A549 (cell line): ENCODE results near the gene HMOX1. TPM values are rescaled to one million over a fixed set of nuclear protein-coding genes. Genes with fewer than 3 reads are reported as not detected.

ENCODE experiments used
- ATAC-seq, 2 experiments: fragments of 200-7000 bp in 1 of 2; fragments of >200 bp in 1 of 2; cut with Nextera tagmentation in 1 of 2; cut with Tn5 transposase in 1 of 2; 3 replicates each; pipeline versions ENCODE4 v1.8.0 to v1.9.1; 2018 to 2020; ENCODE audit warnings: mild to moderate bottlenecking in 1 of 2, moderate library complexity in 1 of 2
- CTCF ChIA-PET: fragments of 300-600 bp; sonication (Branson Sonifier 250); formaldehyde crosslinking; extraction: SDS; loops from one replicate; lab custom pipeline; 2021; ENCODE audit warnings: antibody characterized with exemption, inconsistent platforms; lab: Yijun Ruan, JAX
- POLR2A ChIA-PET: fragments of 350-600 bp; formaldehyde crosslinking; extraction: SDS; loops from one replicate; lab custom pipeline; 2021; ENCODE audit warnings: antibody characterized with exemption, inconsistent platforms; lab: Yijun Ruan, JAX
- DNase-seq, 2 experiments: peaks; one replicate each; pipeline versions ENCODE4 v3.0.0 to v3.0.0-alpha.2; 2011 to 2016; ENCODE audit warnings: low read depth in 1 of 2, low spot score in 1 of 2
- FAIRE-seq: peaks from 2 replicates; lab custom pipeline; 2011; peaks lifted over from hg19 to GRCh38; lab: Jason Lieb, UNC
- H3K27ac ChIP-seq, 2 experiments: fragments of >200 bp; sonication (Bioruptor Twin); formaldehyde crosslinking; 3 replicates each; pipeline ENCODE4 v1.5.1; 2016 to 2017
- H3K4me1 ChIP-seq: fragments of >200 bp; sonication (Bioruptor Twin); formaldehyde crosslinking; 3 replicates; pipeline ENCODE4 v1.6.1; 2016
- H3K4me2 ChIP-seq: fragments of >200 bp; sonication (Bioruptor Twin); formaldehyde crosslinking; 3 replicates; pipeline ENCODE4 v1.6.1; 2016
- H3K4me3 ChIP-seq: fragments of >200 bp; sonication (Bioruptor Twin); formaldehyde crosslinking; 3 replicates; pipeline ENCODE4 v1.5.1; 2016
- H3K9me3 ChIP-seq: fragments of >200 bp; sonication (Bioruptor Twin); formaldehyde crosslinking; 3 replicates; pipeline ENCODE4 v1.6.1; 2016
- BHLHE40 ChIP-seq: IDR thresholded peaks from 2 replicates; pipeline ENCODE4 v1.6.1; 2012; ENCODE audit warnings: low read depth, low read length, inconsistent platforms
- CBX2 ChIP-seq: fragments of 200-600 bp; sonication (generic); IDR thresholded peaks from 2 replicates; pipeline ENCODE4 v1.6.1; 2016; ENCODE audit warnings: low read depth, mild to moderate bottlenecking, borderline replicate concordance
- CBX8 ChIP-seq: fragments of 200-600 bp; sonication (generic); IDR thresholded peaks from 2 replicates; pipeline ENCODE4 v1.6.1; 2016
- CHD2 ChIP-seq: fragments of 150-350 bp; IDR thresholded peaks from 2 replicates; pipeline ENCODE4 v1.6.1; 2014; ENCODE audit warnings: low read length; ENCODE audit not compliant: partially characterized antibody
- EHF ChIP-seq: fragments of 250-450 bp; sonication (Bioruptor Pico); IDR thresholded peaks from 2 replicates; pipeline ENCODE4 v1.5.0; 2020; ENCODE audit warnings: mild to moderate bottlenecking
- EP300 ChIP-seq, 2 experiments: fragments of >200 bp; sonication (Bioruptor Twin); formaldehyde crosslinking; IDR thresholded peaks; 2 replicates in 1 of 2; 3 replicates in 1 of 2; pipeline ENCODE4 v1.6.1; 2016 to 2017
- ESRRA ChIP-seq: fragments of 150-350 bp; IDR thresholded peaks from 2 replicates; pipeline ENCODE4 v1.6.1; 2014; ENCODE audit warnings: mild to moderate bottlenecking, low read length, borderline replicate concordance
- FOSB ChIP-seq: fragments of 250-450 bp; sonication (Bioruptor Pico); IDR thresholded peaks from 2 replicates; pipeline ENCODE4 v1.5.0; 2020; ENCODE audit warnings: mild to moderate bottlenecking, moderate library complexity
- FOSL2 ChIP-seq, 2 experiments: fragments of 450-650 bp in 1 of 2; fragments of >200 bp in 1 of 2; sonication (Bioruptor Twin) in 1 of 2; formaldehyde crosslinking; IDR thresholded peaks; 2 replicates each; pipeline versions ENCODE4 v1.5.0 to v1.6.1; 2016 to 2020; ENCODE audit warnings: mild to moderate bottlenecking in 1 of 2, moderate library complexity in 1 of 2
- HEYL ChIP-seq: fragments of 250-450 bp; sonication (Bioruptor Pico); IDR thresholded peaks from 2 replicates; pipeline ENCODE4 v1.8.0; 2021; ENCODE audit warnings: mild to moderate bottlenecking, moderate library complexity
- HOXA7 ChIP-seq: fragments of 250-450 bp; sonication (Bioruptor Pico); IDR thresholded peaks from 2 replicates; pipeline ENCODE4 v1.5.0; 2020; ENCODE audit warnings: mild to moderate bottlenecking, moderate library complexity
- JUN ChIP-seq, 2 experiments: fragments of >200 bp; sonication (Bioruptor Twin); formaldehyde crosslinking; IDR thresholded peaks; 2 replicates in 1 of 2; 3 replicates in 1 of 2; pipeline ENCODE4 v1.6.1; 2016 to 2017
- KDM1A ChIP-seq: fragments of 200-600 bp; sonication (generic); IDR thresholded peaks from 2 replicates; pipeline ENCODE4 v1.6.1; 2016; ENCODE audit warnings: low read depth, mild to moderate bottlenecking
- MAZ ChIP-seq: fragments of 150-350 bp; IDR thresholded peaks from 2 replicates; pipeline ENCODE4 v1.6.1; 2014; ENCODE audit warnings: antibody characterized with exemption, low read depth, low read length, borderline replicate concordance
- MYC ChIP-seq: IDR thresholded peaks from 2 replicates; pipeline ENCODE4 v1.6.1; 2012; ENCODE audit warnings: mild to moderate bottlenecking, inconsistent platforms, low read length, improper control_type of control experiment, borderline replicate concordance
- POLR2A ChIP-seq: IDR thresholded peaks from 2 replicates; pipeline ENCODE4 v1.6.1; 2012; ENCODE audit warnings: mild to moderate bottlenecking, low read length
- RFX5 ChIP-seq: fragments of 450-650 bp; IDR thresholded peaks from 2 replicates; pipeline ENCODE4 v1.7.1; 2014; ENCODE audit warnings: antibody characterized with exemption, mild to moderate bottlenecking, moderate library complexity
- TP53 ChIP-seq: fragments of 250-450 bp; sonication (Bioruptor Pico); IDR thresholded peaks from 2 replicates; pipeline ENCODE4 v1.5.0; 2021; ENCODE audit warnings: mild to moderate bottlenecking, moderate library complexity
- ZC3H11A ChIP-seq: fragments of 450-650 bp; IDR thresholded peaks from 2 replicates; pipeline ENCODE4 v1.6.1; 2014; ENCODE audit warnings: antibody characterized with exemption, mild to moderate bottlenecking
- ZFP36 ChIP-seq: fragments of 450-650 bp; IDR thresholded peaks from 2 replicates; pipeline ENCODE4 v1.6.1; 2014; ENCODE audit warnings: borderline replicate concordance; ENCODE audit not compliant: partially characterized antibody
- ZNF302 ChIP-seq: fragments of 250-450 bp; sonication (Bioruptor Pico); IDR thresholded peaks from 2 replicates; pipeline ENCODE4 v1.9.0; 2021; ENCODE audit warnings: inconsistent platforms, mild to moderate bottlenecking, moderate library complexity
- ZSCAN20 ChIP-seq: fragments of 250-450 bp; sonication (Bioruptor Pico); IDR thresholded peaks from 2 replicates; pipeline ENCODE4 v1.8.0; 2022; ENCODE audit warnings: mild to moderate bottlenecking, moderate library complexity
- WGBS: methylation state at CpG from one replicate; pipeline ENCODE4 v1.1.6; 2017; ENCODE audit errors: missing lambda C conversion rate; 5-methylcytosine and 5-hydroxymethylcytosine counted together
- polyA plus RNA-seq, 4 experiments: library from polyadenylated mRNA; depleted of rRNA in 3 of 4; stranded (reverse); fragments of >200 nt; fragmentation: RNase III in 1 of 4; extraction: RNeasy Plus Mini Kit Qiagen cat#74134 plus additional on column Dnase treatment in 1 of 4; gene quantifications; 2 replicates in 3 of 4; 3 replicates in 1 of 4; pipeline ENCODE4 v1.2.3, GENCODE V29; 2011 to 2017
- TF ChIP-seq, protein P1 (sequence below): IDR thresholded peaks from 2 replicates; pipeline ENCODE4 v1.6.1; 2012
- TF ChIP-seq, protein P2 (sequence below): fragments of >200 bp; sonication (Bioruptor Twin); formaldehyde crosslinking; IDR thresholded peaks from 3 replicates; pipeline ENCODE4 v1.6.1; 2016
- TF ChIP-seq, protein P3 (sequence below): fragments of 450-650 bp; IDR thresholded peaks from 2 replicates; pipeline ENCODE4 v1.6.1; 2014; ENCODE audit warnings: antibody characterized with exemption
- TF ChIP-seq, protein P4 (sequence below): fragments of >200 bp; sonication (Bioruptor Twin); formaldehyde crosslinking; IDR thresholded peaks from 2 replicates; pipeline ENCODE4 v1.6.1; 2016
- TF ChIP-seq, protein P5 (sequence below): fragments of 250-450 bp; sonication (Bioruptor Pico); IDR thresholded peaks from 2 replicates; pipeline ENCODE4 v1.5.0; 2020; ENCODE audit warnings: low read depth, mild to moderate bottlenecking, moderate library complexity

HMOX1 gene
- polyA plus RNA-seq, 2 of the 4 experiments (the other 2 are of a cell fraction): 97.7 to 506 TPM

DNA sequence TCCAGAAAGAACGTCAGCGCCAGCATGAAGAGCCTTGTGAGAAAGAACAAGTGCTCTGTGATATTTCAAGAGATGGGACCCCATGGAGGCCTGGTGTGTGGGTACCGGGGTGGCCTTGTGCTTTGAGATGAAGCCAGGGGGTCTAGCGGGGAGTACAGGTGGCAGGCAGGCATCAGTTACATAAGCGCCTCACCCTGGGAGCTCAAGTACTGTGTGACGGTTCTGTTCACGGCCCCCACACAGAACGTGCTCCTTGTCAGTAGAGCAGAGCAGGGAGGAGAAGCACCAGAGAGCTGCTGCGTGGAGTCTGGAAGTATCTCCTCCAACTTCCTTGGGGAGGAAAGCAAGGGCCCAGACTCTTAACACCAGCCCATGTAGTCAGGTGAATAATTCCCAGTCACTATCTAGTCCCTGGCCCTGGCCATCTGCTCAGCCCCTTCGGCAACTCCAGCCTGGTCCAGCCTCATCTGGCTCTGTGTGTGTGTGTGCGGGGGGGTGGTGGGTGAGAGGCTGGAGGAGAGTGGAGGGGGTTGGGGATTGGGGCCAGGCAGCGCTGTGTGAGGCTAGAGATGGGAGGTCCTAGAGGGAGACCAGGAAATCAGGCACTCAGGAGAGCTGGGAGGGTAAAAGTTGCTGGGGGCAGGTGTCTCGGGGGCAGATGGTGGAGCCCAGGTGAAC is 51.5 kb downstream of the HMOX1 start:
- ATAC-seq (no peak), FAIRE-seq (no peak), DNase-seq (no peak)
- H3K4me3 ChIP-seq: no peak overlapping the region
- ChIA-PET POLR2A (no interaction called here), CTCF (interaction anchor here (1.3 to 9.4 kb wide), 8 partner anchors 55 to 692 kb away, joined by 6 to 121 read pairs (median 16); partner anchors contain the start of gene MB)
- H3K4me1 ChIP-seq: peaks cover 11% of the 10 kb centered on the region
- H3K27ac ChIP-seq: peak overlapping the region in 1 of 2 experiments; percentile 85; a peak in 2 of 6 replicates
- H3K4me2 ChIP-seq: no peak overlapping the region
- H3K9me3 ChIP-seq: peaks cover 21% of the 10 kb centered on the region
- TF ChIP-seq HOXA7 (CRISPR knock-in tag): no peak
- TF ChIP-seq FOSB (CRISPR knock-in tag): no peak
- TF ChIP-seq POLR2A: no peak
- TF ChIP-seq BHLHE40: no peak
- no peak for TF ChIP-seq ZFP36
- TF ChIP-seq, protein P1, sequence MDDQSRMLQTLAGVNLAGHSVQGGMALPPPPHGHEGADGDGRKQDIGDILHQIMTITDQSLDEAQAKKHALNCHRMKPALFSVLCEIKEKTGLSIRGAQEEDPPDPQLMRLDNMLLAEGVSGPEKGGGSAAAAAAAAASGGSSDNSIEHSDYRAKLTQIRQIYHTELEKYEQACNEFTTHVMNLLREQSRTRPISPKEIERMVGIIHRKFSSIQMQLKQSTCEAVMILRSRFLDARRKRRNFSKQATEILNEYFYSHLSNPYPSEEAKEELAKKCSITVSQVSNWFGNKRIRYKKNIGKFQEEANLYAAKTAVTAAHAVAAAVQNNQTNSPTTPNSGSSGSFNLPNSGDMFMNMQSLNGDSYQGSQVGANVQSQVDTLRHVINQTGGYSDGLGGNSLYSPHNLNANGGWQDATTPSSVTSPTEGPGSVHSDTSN: no peak
- no peak for TF ChIP-seq TP53 (CRISPR knock-in tag)
- TF ChIP-seq CBX8: no peak
- WGBS: 97% methylated on average over 10 of the region's 13 CpGs

DNA sequence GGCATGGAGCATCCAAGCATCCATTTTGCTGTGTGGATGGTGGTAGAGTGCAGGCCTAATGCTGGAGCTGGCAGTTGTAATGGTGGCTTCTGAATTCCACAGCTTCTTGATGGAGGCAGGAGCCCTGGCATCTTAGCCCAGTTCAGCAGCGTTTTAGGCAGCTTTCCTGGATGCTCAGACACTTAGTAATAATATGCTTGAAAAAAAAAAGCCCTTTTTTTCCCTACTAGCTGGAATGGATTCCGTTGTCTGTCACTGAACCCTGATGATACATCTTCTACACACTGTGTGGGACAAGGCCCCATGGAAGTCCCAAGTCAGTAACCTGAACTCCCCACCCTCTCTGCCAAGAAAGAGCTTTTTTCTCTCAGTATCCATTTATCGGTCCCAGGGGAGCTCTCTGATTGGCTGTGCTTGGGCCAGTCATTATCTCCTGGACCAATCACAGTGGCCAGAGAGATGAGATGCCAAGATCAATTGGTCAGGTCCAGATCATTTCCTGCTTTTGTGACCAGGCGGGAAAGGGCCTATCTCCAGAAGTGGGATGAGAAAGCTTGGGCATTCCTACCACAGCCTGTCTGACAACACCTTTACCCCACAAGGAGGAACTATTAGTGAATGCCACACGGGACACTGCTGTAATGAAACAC is 53.3 kb downstream of the HMOX1 start:
- Histone ChIP-seq H3K9me3 (peaks cover 21% of the 10 kb centered on the region), H3K4me1 (peaks cover 11% of the 10 kb centered on the region), H3K4me3 (no peak overlapping the region), H3K27ac (no peak overlapping the region), H3K4me2 (no peak overlapping the region)
- ChIA-PET CTCF (interaction anchor here (0.6 to 9.4 kb wide), 5 partner anchors 83 to 193 kb away, joined by 3 to 121 read pairs (median 3); no protein-coding TSS in a partner anchor), POLR2A (no interaction called here)
- no peak for ATAC-seq
- no peak for TF ChIP-seq FOSL2 (IDR thresholded peaks at IDR 0.05)
- TF ChIP-seq FOSL2 (CRISPR knock-in tag; IDR thresholded peaks at IDR 0.05): no peak
- no peak for TF ChIP-seq JUN (IDR thresholded peaks at IDR 0.05)
- TF ChIP-seq, protein P2, sequence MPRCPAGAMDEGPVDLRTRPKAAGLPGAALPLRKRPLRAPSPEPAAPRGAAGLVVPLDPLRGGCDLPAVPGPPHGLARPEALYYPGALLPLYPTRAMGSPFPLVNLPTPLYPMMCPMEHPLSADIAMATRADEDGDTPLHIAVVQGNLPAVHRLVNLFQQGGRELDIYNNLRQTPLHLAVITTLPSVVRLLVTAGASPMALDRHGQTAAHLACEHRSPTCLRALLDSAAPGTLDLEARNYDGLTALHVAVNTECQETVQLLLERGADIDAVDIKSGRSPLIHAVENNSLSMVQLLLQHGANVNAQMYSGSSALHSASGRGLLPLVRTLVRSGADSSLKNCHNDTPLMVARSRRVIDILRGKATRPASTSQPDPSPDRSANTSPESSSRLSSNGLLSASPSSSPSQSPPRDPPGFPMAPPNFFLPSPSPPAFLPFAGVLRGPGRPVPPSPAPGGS: no peak
- TF ChIP-seq POLR2A: no peak
- no peak for TF ChIP-seq MAZ
- no peak for TF ChIP-seq EHF (CRISPR knock-in tag)
- TF ChIP-seq CBX2: no peak
- TF ChIP-seq MYC: no peak
- TF ChIP-seq CHD2: no peak
- no peak for TF ChIP-seq RFX5
- TF ChIP-seq KDM1A: no peak
- no peak for TF ChIP-seq ZSCAN20 (CRISPR knock-in tag)
- TF ChIP-seq ESRRA: no peak
- TF ChIP-seq HEYL (CRISPR knock-in tag): no peak
- TF ChIP-seq, protein P3, sequence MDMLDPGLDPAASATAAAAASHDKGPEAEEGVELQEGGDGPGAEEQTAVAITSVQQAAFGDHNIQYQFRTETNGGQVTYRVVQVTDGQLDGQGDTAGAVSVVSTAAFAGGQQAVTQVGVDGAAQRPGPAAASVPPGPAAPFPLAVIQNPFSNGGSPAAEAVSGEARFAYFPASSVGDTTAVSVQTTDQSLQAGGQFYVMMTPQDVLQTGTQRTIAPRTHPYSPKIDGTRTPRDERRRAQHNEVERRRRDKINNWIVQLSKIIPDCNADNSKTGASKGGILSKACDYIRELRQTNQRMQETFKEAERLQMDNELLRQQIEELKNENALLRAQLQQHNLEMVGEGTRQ: no peak
- TF ChIP-seq, protein P4, sequence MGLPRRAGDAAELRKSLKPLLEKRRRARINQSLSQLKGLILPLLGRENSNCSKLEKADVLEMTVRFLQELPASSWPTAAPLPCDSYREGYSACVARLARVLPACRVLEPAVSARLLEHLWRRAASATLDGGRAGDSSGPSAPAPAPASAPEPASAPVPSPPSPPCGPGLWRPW: no peak
- TF ChIP-seq EP300 (IDR thresholded peaks at IDR 0.05): no peak
- TF ChIP-seq, protein P5, sequence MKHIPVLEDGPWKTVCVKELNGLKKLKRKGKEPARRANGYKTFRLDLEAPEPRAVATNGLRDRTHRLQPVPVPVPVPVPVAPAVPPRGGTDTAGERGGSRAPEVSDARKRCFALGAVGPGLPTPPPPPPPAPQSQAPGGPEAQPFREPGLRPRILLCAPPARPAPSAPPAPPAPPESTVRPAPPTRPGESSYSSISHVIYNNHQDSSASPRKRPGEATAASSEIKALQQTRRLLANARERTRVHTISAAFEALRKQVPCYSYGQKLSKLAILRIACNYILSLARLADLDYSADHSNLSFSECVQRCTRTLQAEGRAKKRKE (CRISPR knock-in tag): no peak
- TF ChIP-seq ZC3H11A: no peak
- no peak for TF ChIP-seq ZNF302 (CRISPR knock-in tag)
- DNase-seq: no peak
- no peak for FAIRE-seq
- WGBS: 81% methylated on average over 5 of the region's 5 CpGs
